Mesothelial cell of epicardium (in vitro differentiated cells): ENCODE measurements around the gene SLC30A3. TPM values are rescaled to one million over a fixed set of nuclear protein-coding genes. Genes with fewer than 3 reads are reported as not detected.

ENCODE experiments used
- DNase-seq, 2 experiments: peaks; one replicate each; pipeline ENCODE4 v3.0.0; 2021; ENCODE audit warnings: low spot score in 2 of 2; ENCODE audit not compliant: unreplicated experiment in 2 of 2
- H3K27ac Mint-ChIP-seq: 2 replicates; pipeline ENCODE4 v1.8.0; 2021; ENCODE audit warnings: mixed read lengths
- H3K27me3 Mint-ChIP-seq: 2 replicates; pipeline ENCODE4 v1.8.0; 2021; ENCODE audit warnings: low read depth, mixed read lengths
- H3K36me3 Mint-ChIP-seq: 2 replicates; pipeline ENCODE4 v1.8.0; 2021; ENCODE audit warnings: mixed read lengths
- H3K4me1 Mint-ChIP-seq: 2 replicates; pipeline ENCODE4 v1.8.0; 2021; ENCODE audit warnings: mixed read lengths
- H3K4me3 Mint-ChIP-seq: 2 replicates; pipeline ENCODE4 v1.8.0; 2021; ENCODE audit warnings: mild to moderate bottlenecking, moderate library complexity, mixed read lengths
- H3K9me3 Mint-ChIP-seq: 2 replicates; pipeline ENCODE4 v1.8.0; 2021; ENCODE audit warnings: mixed read lengths
- total RNA-seq: library from RNA; stranded (reverse); gene quantifications from 3 replicates; pipeline ENCODE4 v1.2.1, GENCODE V29; 2021
- TF ChIP-seq, protein P1 (sequence below): fragments of 200-600 bp; sonication (generic); IDR thresholded peaks from one replicate; pipeline ENCODE4 v1.5.0; 2021; ENCODE audit warnings: antibody characterized with exemption; ENCODE audit not compliant: unreplicated experiment

The SLC30A3 gene
- total RNA-seq, 1 donor from 2014 or later, result 3.1 TPM

DNA sequence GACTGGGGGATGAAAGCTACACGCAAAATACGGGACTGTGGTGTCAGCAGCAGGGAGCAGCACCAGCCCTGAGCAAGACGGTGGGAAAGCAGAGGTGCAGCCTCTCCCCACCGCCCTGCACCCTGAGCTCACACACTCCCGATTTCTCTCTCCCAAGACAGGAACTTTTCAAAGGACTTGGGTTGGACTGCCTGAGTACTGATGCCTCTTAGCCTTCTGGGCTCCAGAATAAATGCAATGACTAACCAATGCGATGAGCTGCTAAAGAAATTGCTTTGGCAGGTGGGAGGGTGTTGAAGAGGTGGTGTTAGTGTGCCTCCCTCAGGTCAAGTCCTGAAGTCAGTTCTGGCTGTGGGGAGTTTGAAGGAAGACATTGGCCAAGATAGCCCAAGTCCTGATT is 29.0 kb upstream of the SLC30A3 start:
- Mint-ChIP-seq H3K4me3 (no peak overlapping the region), H3K27ac (no peak overlapping the region)
- TF ChIP-seq, protein P1, sequence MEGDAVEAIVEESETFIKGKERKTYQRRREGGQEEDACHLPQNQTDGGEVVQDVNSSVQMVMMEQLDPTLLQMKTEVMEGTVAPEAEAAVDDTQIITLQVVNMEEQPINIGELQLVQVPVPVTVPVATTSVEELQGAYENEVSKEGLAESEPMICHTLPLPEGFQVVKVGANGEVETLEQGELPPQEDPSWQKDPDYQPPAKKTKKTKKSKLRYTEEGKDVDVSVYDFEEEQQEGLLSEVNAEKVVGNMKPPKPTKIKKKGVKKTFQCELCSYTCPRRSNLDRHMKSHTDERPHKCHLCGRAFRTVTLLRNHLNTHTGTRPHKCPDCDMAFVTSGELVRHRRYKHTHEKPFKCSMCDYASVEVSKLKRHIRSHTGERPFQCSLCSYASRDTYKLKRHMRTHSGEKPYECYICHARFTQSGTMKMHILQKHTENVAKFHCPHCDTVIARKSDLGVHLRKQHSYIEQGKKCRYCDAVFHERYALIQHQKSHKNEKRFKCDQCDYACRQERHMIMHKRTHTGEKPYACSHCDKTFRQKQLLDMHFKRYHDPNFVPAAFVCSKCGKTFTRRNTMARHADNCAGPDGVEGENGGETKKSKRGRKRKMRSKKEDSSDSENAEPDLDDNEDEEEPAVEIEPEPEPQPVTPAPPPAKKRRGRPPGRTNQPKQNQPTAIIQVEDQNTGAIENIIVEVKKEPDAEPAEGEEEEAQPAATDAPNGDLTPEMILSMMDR, result no peak

DNA sequence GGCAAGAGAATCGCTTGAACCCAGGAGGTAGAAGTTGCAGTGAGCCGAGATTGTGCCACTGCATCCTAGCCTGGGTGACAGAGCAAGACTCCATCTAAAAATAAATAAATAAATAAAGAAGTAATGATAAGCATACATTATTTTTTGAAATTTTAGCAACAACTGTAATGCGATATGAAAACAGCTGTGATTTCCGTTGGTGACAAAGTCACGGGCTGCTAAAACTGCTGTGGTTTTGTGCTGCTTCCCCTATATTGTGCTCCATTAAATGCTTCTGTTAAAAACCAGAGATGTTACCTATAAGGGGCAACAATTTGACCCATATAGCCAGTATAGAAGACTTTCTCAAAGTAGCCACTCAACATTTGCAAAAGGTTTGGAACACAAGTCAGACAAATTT is 27.7 kb upstream of the SLC30A3 start:
- H3K9me3 Mint-ChIP-seq, result no peaks in the 10 kb centered on the region
- H3K4me1 Mint-ChIP-seq, result peaks cover 27% of the 10 kb centered on the region
- H3K27me3 Mint-ChIP-seq, result peaks cover 15% of the 10 kb centered on the region
- no peak for DNase-seq
- no peaks in the 10 kb centered on the region for H3K36me3 Mint-ChIP-seq
- no peak overlapping the region for H3K27ac Mint-ChIP-seq
- TF ChIP-seq, protein P1, result no peak
- no peak overlapping the region for H3K4me3 Mint-ChIP-seq

More for the DNA sequence above, 29.0 kb upstream of the SLC30A3 start:
- Mint-ChIP-seq H3K9me3 (no peaks in the 10 kb centered on the region), H3K27me3 (peaks cover 13% of the 10 kb centered on the region), H3K36me3 (no peaks in the 10 kb centered on the region), H3K4me1 (peaks cover 27% of the 10 kb centered on the region)
- no peak for DNase-seq

DNA sequence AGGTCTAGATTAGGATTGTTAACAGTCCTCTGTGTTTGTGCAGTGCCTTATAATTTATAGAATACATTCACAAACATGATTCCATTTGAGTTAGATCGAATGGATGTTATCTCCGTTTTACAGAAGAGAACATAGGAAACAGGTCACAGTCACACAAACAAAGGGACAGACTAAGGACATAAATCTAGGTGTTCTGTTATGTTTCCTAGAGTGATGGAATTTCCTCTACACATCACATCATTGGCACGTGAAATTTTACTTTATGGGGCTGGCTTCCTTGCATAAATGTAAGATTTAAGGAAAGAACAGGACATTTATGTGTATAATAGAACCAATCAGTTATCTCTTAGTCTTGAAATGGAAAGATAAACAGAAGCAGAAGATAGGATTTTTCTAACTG is 25.8 kb upstream of the SLC30A3 start:
- H3K4me3 Mint-ChIP-seq, result no peak overlapping the region
- H3K4me1 Mint-ChIP-seq, result peaks cover 22% of the 10 kb centered on the region
- DNase-seq, result no peak
- TF ChIP-seq, protein P1, result no peak
- H3K27ac Mint-ChIP-seq, result no peak overlapping the region
- peaks cover 30% of the 10 kb centered on the region for H3K27me3 Mint-ChIP-seq
- H3K9me3 Mint-ChIP-seq, result no peaks in the 10 kb centered on the region
- no peaks in the 10 kb centered on the region for H3K36me3 Mint-ChIP-seq

DNA sequence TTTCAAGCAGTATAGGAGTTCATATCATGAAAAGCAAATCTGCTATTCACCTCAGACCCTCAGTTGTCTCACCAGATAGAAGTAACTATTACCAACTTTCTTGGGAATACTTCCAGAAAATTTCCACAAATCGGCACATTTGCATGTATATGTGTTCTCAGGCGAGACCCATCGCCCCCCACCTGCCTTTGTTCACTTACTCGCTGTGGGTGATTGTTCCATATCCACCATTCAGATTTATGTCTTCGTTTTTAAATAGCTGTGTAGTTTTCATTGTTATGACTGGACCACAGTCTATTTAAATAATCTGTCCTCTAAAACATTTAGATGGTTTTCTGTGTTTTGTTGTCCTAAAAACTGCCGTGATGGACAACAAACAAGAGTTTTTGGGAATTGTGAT is 22.6 kb upstream of the SLC30A3 start:
- H3K27me3 Mint-ChIP-seq, result peaks cover 53% of the 10 kb centered on the region
- H3K36me3 Mint-ChIP-seq, result no peaks in the 10 kb centered on the region
- H3K27ac Mint-ChIP-seq, result no peak overlapping the region
- TF ChIP-seq, protein P1, result no peak
- H3K9me3 Mint-ChIP-seq, result no peaks in the 10 kb centered on the region
- no peak overlapping the region for H3K4me3 Mint-ChIP-seq
- H3K4me1 Mint-ChIP-seq, result peaks cover 14% of the 10 kb centered on the region
- no peak for DNase-seq

DNA sequence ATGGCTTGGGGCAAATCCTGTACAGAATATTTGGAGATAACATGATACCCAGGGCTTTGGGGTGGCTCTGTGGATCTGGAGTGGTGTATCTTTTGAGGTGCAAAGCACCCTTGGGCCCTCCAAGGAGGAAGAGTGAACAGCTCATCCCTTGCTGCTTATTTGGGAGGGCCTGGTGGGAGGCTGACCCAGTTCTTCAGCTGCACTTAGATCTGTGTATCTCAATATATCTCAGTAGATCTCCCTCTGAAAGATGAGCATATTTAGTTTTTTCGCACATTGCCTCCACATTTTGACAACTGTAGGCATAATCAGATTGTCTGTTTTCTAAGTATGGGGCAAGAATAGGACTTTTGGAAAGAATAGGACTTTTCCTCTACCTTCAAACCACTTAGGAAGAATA is 22.1 kb upstream of the SLC30A3 start:
- TF ChIP-seq, protein P1, result no peak
- DNase-seq, result no peak
- no peak overlapping the region for H3K4me3 Mint-ChIP-seq
- H3K4me1 Mint-ChIP-seq, result peaks cover 14% of the 10 kb centered on the region
- H3K27me3 Mint-ChIP-seq, result peaks cover 53% of the 10 kb centered on the region
- no peak overlapping the region for H3K27ac Mint-ChIP-seq
- no peaks in the 10 kb centered on the region for H3K9me3 Mint-ChIP-seq
- no peaks in the 10 kb centered on the region for H3K36me3 Mint-ChIP-seq

DNA sequence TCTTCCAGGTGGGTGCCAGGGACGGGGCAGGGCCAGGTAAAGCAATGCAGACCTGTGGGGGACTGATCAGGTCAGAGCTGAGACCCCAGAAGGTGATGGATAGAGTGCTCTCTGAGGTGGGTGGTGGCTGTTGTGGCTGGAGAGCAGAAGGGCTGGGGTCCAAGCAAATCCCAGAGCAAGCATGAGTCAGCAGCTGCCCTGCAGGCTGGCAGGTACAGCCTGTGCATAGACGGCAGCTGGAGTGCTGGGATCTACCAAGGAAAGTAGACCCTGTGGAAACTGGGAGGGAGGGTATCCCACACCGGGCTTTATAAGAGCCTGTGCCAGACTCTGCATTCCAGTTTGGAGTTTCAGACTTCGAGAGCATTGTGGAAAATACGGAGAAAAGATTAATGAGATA is 20.0 kb upstream of the SLC30A3 start:
- TF ChIP-seq, protein P1, result no peak
- Mint-ChIP-seq H3K27me3 (peaks cover 59% of the 10 kb centered on the region), H3K4me1 (peaks cover 12% of the 10 kb centered on the region), H3K4me3 (no peak overlapping the region), H3K9me3 (no peaks in the 10 kb centered on the region), H3K36me3 (no peaks in the 10 kb centered on the region), H3K27ac (no peak overlapping the region)
- no peak for DNase-seq
